GM21576 (cell line): Measurements from ENCODE around the gene GPC5.

Source experiments
- ATAC-seq: cut with Tn5 transposase; IDR thresholded peaks from one replicate; pipeline ENCODE4 v1.9.1; 2021; ENCODE audit warnings: mild to moderate bottlenecking, moderate library complexity; ENCODE audit not compliant: unreplicated experiment

Gene GPC5

GRCh38 chr13:91704398-91704797 is 306.0 kb downstream of the GPC5 start:
- ATAC-seq = no peak

DNA sequence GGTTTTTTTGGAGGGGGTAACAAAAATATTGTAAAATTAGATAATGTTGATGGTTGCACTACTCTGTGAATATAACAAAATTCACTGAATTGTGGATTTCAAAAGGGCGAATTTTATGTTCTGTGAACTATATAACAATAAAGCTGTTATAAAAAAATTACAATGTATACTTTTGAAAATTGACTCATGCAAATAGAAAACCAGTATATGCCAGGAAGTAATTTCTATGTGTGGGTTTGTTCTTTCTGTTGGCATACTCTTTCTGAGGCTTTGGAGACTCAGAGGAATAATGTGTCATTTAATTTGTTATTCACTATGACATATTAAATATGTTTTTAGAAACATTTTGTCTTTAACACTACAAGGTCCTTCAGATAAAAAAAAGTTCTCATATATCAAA is 310.1 kb downstream of the GPC5 start:
- ATAC-seq = no peak

DNA sequence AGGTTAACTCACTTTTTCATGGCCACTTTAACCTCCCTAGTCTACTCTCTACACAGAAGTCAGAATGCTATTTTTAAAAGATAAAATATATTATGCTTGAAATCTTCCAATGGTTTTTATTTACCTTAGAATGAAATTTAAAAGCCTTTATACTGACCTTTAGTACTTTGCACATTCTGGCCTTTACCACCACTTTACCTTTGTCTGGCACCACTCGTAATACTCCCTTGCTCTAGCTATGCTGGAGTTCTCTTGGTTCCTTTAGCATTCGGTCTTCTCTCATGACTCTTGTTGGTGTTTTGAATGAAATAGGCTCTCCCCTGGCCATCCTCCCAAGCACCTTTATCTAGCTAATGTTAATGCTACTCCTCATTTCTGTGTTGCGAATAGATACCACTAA is 310.8 kb downstream of the GPC5 start:
- ATAC-seq = no peak

DNA sequence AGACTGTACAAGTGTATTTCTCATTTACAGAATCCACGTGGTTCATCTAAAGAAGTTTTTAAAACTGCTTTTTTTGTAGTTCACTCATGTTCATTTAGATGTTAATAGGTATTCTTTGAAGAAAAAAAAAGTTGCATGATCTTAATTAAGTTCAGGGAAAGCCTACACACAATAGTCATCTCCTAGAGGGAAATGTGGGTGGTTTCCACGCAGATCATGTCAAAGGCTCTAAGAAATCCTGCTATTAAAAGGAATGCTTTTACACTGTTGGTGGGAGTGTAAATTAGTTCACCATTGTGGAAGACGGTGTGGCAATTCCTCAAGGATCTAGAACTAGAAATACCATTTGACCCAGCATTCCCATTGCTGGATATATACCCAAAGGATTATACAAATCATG is 312.3 kb downstream of the GPC5 start:
- ATAC-seq = no peak

DNA sequence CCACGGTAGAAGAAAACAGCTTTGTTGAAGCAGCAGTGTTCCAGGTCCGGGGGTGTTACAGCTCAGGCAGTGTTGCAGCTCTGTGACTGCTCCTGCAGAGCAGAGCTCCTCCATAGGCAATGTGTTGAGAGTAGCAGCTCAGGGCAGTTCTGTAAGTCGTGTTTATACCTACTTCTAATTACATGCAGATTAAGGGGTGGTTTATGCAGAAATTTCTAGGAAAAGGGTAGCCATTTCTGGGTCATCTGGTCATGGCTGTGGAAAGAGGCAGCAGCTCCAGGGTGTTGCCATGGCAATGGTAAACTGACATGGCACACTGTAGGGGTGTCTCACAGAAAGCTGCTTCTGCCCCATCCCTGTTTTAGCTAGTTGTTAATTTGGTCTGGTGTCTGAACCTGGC is 316.4 kb downstream of the GPC5 start:
- no peak for ATAC-seq

DNA sequence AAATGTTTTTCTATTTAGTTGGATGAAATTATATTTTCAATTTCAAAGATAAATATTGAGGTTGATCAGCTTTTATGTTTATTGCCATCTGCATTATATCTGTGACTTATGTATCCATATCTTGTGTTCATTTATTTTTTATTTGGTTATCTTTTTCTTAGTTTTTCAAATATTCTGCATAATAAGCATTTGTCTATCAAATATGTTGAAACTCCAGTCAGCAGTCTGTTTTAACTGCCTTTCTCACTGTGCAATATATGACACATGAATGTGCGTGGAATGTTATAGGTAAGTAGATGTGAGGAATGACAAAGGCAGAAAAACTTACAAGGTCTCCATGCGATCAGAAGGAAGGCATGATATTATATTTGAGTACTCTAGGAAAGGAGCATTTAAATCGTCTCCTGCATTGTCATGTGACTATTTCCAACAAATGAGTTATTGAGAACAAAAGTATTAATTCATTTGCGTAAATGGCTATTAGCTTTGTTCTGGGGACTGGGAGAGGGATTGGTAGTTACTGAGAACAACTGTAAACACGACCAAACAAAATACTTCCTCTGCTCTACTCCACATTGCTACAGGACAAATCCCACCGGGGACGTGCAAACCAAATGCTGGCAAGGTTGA is 318.1 kb downstream of the GPC5 start:
- ATAC-seq = no peak

- ATAC-seq = no peak
Measured at GRCh38 chr13:91719033-91719432, 320.6 kb downstream of the GPC5 start.

DNA sequence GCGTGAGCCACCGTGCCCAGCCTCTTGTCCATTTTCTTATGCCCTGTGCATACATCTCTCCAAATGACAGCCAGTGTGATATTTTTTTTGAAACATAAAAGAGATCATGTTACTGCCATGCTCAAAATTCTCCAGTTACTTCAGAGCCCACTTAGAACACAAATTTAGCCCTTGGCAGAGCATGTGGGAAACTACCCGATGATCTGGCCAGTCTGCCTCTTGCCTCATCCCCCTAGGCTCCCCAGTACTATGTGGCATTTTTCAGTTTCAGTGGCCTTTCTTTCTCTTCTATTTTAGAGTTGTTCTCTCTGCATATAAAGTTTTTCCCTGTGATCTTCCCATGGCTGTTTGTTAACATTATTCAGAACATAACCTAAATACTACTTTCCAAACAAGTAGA is 323.0 kb downstream of the GPC5 start:
- ATAC-seq = no peak

DNA sequence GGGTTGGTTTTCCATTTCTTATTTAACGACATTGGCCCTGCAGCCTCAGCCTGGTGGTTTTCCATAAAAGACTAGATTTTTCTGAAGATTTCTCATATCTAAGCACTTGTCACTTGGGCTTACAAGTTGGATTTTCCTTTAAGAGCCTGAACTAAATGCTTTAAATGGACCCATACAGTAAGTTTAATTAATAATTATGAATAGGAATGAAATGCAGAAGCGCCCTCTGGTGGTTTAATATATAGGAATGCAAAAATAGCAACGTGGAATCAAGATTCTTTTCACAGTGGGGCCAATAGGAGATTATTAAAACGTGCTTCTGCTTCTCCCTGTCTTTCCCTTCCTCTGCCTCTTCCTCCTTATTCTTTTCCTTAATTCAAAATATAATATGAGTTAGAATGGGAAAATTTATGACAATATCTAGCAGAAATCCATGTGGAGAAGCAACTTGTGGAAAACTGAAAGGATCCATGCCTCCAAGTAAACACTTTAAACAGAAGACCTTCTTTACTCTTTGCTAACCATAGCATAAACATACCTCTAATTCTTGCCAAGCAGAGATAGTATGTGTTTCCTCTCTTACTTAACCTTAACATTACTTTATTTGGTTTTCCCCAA is 324.0 kb downstream of the GPC5 start:
- no peak for ATAC-seq

GRCh38 chr13:91724591-91724990 is 326.2 kb downstream of the GPC5 start:
- no peak for ATAC-seq

DNA sequence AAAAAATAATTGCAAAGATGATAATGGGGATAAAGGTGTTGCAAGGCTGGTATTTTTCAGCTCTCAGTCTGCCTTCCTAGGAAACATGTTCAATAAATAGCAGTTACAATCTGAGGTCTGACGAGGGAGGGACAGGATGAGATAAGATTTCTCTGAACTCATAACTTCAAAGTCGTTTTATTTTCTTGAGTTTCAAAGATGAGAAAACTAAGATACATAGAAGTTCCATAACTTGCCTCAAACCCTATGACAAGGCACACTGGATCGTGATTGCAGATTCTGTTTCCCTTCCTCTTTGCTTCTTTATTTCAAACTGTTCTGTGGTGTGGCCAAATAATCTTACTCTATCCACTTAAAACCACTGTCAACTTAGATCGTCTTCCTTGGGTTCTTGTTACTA is 327.2 kb downstream of the GPC5 start:
- ATAC-seq = no peak

GRCh38 chr13:91726671-91727070 is 328.2 kb downstream of the GPC5 start:
- no peak for ATAC-seq

GRCh38 chr13:91729859-91730258 is 331.4 kb downstream of the GPC5 start:
- ATAC-seq = no peak

- ATAC-seq = no peak
Measured at GRCh38 chr13:91739751-91740150, 341.3 kb downstream of the GPC5 start.

DNA sequence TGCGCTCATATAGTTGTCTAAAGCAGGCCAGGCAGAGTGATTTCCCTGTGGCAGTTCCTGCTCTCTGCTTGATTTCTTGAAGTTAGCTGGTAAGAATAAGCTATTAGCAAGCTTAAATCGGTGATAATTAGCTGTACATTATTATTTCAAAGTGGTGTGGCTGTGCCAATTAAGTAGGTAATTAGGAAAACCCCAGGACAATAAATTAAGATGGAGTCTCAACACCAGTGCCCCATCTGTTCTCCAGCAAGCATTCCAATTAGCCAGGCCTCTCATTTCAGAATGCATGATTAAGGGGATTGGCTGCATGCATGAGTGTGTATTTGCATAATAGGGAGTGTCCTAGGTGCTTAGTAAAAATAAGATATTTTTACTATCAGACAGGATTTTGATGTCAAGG is 342.3 kb downstream of the GPC5 start:
- ATAC-seq = no peak

- ATAC-seq = no peak
Measured at GRCh38 chr13:91741925-91742324, 343.5 kb downstream of the GPC5 start.

DNA sequence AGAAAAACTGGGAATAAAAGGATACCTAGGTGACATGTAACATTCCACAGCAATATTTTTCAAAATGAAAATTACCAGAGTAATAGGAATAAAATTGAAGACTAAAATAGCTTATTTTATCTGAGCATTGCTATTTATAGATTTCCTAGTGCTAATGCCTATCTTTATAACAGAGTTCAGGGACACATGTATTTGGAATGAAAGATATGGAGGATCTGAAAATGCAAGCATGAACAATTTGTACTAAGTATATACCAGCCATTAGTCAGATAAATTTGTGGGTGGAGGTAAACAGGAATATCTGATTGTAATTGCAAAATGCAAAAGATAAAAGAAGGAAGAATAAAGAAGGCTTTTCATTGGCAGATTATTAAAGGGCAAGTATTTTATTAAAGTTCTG is 345.9 kb downstream of the GPC5 start:
- ATAC-seq = no peak

- no peak for ATAC-seq
Measured at GRCh38 chr13:91745967-91746366, 347.5 kb downstream of the GPC5 start.

DNA sequence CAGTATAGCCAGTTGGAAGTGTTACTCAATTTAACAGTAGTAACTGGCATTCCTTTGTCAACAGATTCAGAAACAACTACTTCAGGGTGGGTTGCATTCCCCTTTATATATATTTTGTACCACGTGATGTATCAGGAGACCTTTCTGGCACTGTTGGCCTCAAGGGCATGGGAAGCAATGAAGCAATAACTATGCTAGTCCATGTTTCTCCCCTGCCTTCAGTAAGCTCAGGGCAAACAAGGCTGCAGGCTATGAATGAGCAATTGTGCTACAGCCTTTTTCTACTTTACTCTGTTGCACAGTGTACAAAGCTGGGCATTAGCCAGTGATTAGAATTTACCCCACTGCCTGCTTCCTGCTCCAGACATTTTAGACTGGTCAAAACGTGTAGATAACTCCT is 348.8 kb downstream of the GPC5 start:
- ATAC-seq = no peak

GRCh38 chr13:91748416-91749089 is 350.1 kb downstream of the GPC5 start:
- no peak for ATAC-seq

DNA sequence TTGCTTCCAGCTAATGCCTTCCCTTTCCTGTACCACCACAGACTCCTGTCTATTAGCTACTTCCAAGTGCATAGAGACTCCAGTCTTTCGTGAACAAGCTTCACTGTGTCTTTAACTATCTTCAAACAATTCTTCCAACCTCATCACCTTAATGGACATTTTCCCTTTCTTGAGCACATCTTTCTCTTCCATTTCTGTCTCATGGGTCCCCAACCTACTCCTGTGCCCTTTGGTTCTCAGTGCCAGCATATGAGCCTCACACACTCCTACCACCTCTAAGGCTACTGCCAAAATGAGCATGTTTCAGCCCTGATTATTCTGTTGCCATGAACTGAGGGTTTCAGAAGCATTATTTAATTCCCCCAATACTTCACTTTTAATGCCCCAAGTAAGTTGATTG is 360.3 kb downstream of the GPC5 start:
- no peak for ATAC-seq

DNA sequence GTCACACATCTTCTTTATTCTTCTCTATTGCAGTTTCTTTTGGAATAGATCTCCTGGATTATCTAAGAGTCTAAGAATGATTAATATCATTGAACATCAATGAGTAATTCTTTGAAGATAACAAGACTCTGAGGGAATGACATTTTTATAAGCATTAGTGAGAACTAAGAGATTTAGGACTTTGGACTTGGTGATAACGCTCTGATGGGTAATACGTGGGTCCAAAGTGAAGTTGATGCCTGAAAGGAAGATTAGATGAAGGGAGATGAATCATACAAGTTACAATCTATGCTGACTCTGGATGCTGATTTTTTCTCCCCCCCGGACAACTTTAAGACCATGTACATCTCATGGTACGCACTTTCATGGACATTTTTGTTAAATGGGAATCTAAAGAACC is 364.5 kb downstream of the GPC5 start:
- no peak for ATAC-seq

GRCh38 chr13:91764527-91764926 is 366.1 kb downstream of the GPC5 start:
- ATAC-seq = no peak
